C4-2B (cell line): ENCODE data around the gene PYROXD2.

Source experiments
- ZFX ChIP-seq: fragments of 450-650 bp; IDR thresholded peaks from 2 replicates; pipeline ENCODE4 v1.6.1; 2017
- TF ChIP-seq, protein P1 (sequence below): fragments of 450-650 bp; conservative IDR thresholded peaks from 2 replicates; pipeline ENCODE4 v1.5.1; 2017; ENCODE audit warnings: mild to moderate bottlenecking

DNA sequence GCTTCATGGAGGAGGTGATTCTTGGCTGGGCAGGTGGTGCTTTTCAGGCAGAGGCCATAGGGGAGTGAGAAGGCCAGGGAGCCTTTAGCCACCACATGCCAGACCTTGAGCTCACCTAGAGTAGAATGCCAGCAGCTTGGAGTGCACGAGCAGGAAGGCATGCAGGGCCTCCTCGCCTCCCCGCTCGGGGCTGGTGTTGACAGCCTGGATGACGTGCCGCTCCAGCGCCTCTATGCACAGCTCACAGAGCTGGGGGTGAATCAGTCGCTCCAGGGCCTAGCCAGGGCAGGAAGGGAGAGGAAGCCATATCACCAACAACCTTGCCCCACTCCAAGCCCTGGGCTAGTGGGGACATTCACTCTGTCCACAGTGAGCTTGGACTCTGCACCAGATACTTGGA, 16.0 kb upstream of the PYROXD2 start:
- TF ChIP-seq, protein P1, sequence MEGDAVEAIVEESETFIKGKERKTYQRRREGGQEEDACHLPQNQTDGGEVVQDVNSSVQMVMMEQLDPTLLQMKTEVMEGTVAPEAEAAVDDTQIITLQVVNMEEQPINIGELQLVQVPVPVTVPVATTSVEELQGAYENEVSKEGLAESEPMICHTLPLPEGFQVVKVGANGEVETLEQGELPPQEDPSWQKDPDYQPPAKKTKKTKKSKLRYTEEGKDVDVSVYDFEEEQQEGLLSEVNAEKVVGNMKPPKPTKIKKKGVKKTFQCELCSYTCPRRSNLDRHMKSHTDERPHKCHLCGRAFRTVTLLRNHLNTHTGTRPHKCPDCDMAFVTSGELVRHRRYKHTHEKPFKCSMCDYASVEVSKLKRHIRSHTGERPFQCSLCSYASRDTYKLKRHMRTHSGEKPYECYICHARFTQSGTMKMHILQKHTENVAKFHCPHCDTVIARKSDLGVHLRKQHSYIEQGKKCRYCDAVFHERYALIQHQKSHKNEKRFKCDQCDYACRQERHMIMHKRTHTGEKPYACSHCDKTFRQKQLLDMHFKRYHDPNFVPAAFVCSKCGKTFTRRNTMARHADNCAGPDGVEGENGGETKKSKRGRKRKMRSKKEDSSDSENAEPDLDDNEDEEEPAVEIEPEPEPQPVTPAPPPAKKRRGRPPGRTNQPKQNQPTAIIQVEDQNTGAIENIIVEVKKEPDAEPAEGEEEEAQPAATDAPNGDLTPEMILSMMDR, result no peak
- no peak for TF ChIP-seq ZFX
